Activated gamma-delta T cell treated with Interleukin-2 at 50 U/mL for 16 hours (primary cell): Measurements from ENCODE around the gene GPC6.

Source experiments
- DNase-seq: peaks from one replicate; pipeline ENCODE4 v3.0.0-alpha.2; 2020

The GPC6 gene

GRCh38 chr13:93386116-93386515 is 159.5 kb downstream of the GPC6 start:
- DNase-seq: no peak

GRCh38 chr13:93388701-93389100 is 162.1 kb downstream of the GPC6 start:
- DNase-seq: no peak

GRCh38 chr13:93397619-93398018 is 171.0 kb downstream of the GPC6 start:
- DNase-seq: no peak

GRCh38 chr13:93398167-93399035 is 171.8 kb downstream of the GPC6 start:
- DNase-seq: no peak

- DNase-seq: no peak
Measured at GRCh38 chr13:93399212-93399611, 172.6 kb downstream of the GPC6 start.

GRCh38 chr13:93406136-93406535 is 179.5 kb downstream of the GPC6 start:
- DNase-seq: no peak

- no peak for DNase-seq
Measured at GRCh38 chr13:93407551-93407950, 180.9 kb downstream of the GPC6 start.

- DNase-seq: no peak
Measured at GRCh38 chr13:93409001-93409400, 182.4 kb downstream of the GPC6 start.

- DNase-seq: no peak
Measured at GRCh38 chr13:93409816-93410215, 183.2 kb downstream of the GPC6 start.

GRCh38 chr13:93411186-93411680 is 184.6 kb downstream of the GPC6 start:
- DNase-seq: no peak

GRCh38 chr13:93412676-93413075 is 186.1 kb downstream of the GPC6 start:
- DNase-seq: no peak

GRCh38 chr13:93413972-93414717 is 187.5 kb downstream of the GPC6 start:
- no peak for DNase-seq

GRCh38 chr13:93416736-93417355 is 190.2 kb downstream of the GPC6 start:
- DNase-seq: no peak

- no peak for DNase-seq
Measured at GRCh38 chr13:93418398-93418797, 191.8 kb downstream of the GPC6 start.

- no peak for DNase-seq
Measured at GRCh38 chr13:93420206-93420605, 193.6 kb downstream of the GPC6 start.

GRCh38 chr13:93420887-93421286 is 194.3 kb downstream of the GPC6 start:
- DNase-seq: no peak

- DNase-seq: no peak
Measured at GRCh38 chr13:93422980-93423543, 196.5 kb downstream of the GPC6 start.

GRCh38 chr13:93425411-93425810 is 198.8 kb downstream of the GPC6 start:
- no peak for DNase-seq

- DNase-seq: no peak
Measured at GRCh38 chr13:93430381-93430780, 203.8 kb downstream of the GPC6 start.

GRCh38 chr13:93435651-93436050 is 209.0 kb downstream of the GPC6 start:
- no peak for DNase-seq

GRCh38 chr13:93437081-93437480 is 210.5 kb downstream of the GPC6 start:
- DNase-seq: no peak

GRCh38 chr13:93446238-93446637 is 219.6 kb downstream of the GPC6 start:
- DNase-seq: no peak

GRCh38 chr13:93450191-93450621 is 223.6 kb downstream of the GPC6 start:
- DNase-seq: no peak
